NCI-H1417 (cell line): Measurements from ENCODE around the gene TMEM196.

Source experiments
- DNase-seq, 3 experiments: peaks; one replicate each; lab custom pipeline; 2025; lab: John Stamatoyannopoulos, UW

Gene TMEM196

GRCh38 chr7:19772841-19773760, at the start of gene TMEM196:
Gene TMEM196, minus strand, starts transcription at chr7:19773617. Its CDS starts 921 bp downstream, at chr7:19772696.
- no peak for DNase-seq

- no peak for DNase-seq
These were observed 42.7 kb upstream of the TMEM196 start for GRCh38 chr7:19816128-19816527.

- DNase-seq = no peak
These were observed 42.1 kb upstream of the TMEM196 start for GRCh38 chr7:19815546-19815945.

GRCh38 chr7:19814776-19815175, 41.4 kb upstream of the TMEM196 start:
- DNase-seq = no peak

- DNase-seq = no peak
These were observed 38.0 kb upstream of the TMEM196 start for GRCh38 chr7:19811386-19811785.

GRCh38 chr7:19798986-19799385, 25.6 kb upstream of the TMEM196 start:
- no peak for DNase-seq

- DNase-seq = no peak
These were observed 10.1 kb upstream of the TMEM196 start for GRCh38 chr7:19783541-19783940.

- DNase-seq = no peak
These were observed 3.6 kb upstream of the TMEM196 start for GRCh38 chr7:19776981-19777380.

GRCh38 chr7:19775578-19775977, 2.2 kb upstream of the TMEM196 start:
- no peak for DNase-seq

GRCh38 chr7:19772306-19772705, 1.1 kb downstream of the TMEM196 start:
- DNase-seq = peak in 1 of 3 experiments; percentile 34

GRCh38 chr7:19762631-19763030, 10.8 kb downstream of the TMEM196 start:
- no peak for DNase-seq

- peak; percentile 41 to 84 (median 62) for DNase-seq
These were observed 18.8 kb downstream of the TMEM196 start for GRCh38 chr7:19754521-19755116.

GRCh38 chr7:19752020-19752419, 21.4 kb downstream of the TMEM196 start:
- no peak for DNase-seq

- DNase-seq = no peak
These were observed 23.8 kb downstream of the TMEM196 start for GRCh38 chr7:19749658-19750057.

- peak; percentile 30 to 81 (median 57) for DNase-seq
These were observed 25.6 kb downstream of the TMEM196 start for GRCh38 chr7:19747740-19748339.

GRCh38 chr7:19744075-19744474, 29.3 kb downstream of the TMEM196 start:
- DNase-seq = no peak

GRCh38 chr7:19728716-19729115, 44.7 kb downstream of the TMEM196 start:
- no peak for DNase-seq

GRCh38 chr7:19725770-19726169, 47.6 kb downstream of the TMEM196 start:
- DNase-seq = no peak

GRCh38 chr7:19715499-19715898, 57.9 kb downstream of the TMEM196 start:
- DNase-seq = peak in 1 of 3 experiments; percentile 20

- DNase-seq = peak; percentile 11 to 66 (median 34)
These were observed 59.7 kb downstream of the TMEM196 start for GRCh38 chr7:19713676-19714075.

- DNase-seq = no peak
These were observed 64.2 kb downstream of the TMEM196 start for GRCh38 chr7:19709249-19709578.

- peak; percentile 99 for DNase-seq
These were observed 64.8 kb downstream of the TMEM196 start, which contains the start of gene POLR1F for GRCh38 chr7:19708397-19709248. Gene POLR1F, minus strand, starts transcription at chr7:19709037. Its CDS starts 21 bp downstream, at chr7:19709016.
